ENCODE measurements around the gene ETFA.
"Not testable (repeated sequence)": the region's sequence is repeated elsewhere in the genome, so short reads cannot be mapped to it uniquely, and the experiment has no call there.

ETFA gene

GRCh38 chr15:76274226-76274625 lies 37.0 kb downstream of the ETFA start:
- DNase-seq (ENCODE audit: low read depth) = no peak

- DNase-seq (ENCODE audit: low read depth) = no peak
Observed at GRCh38 chr15:76270876-76271275, 40.4 kb downstream of the ETFA start.

GRCh38 chr15:76267077-76267476 lies 44.2 kb downstream of the ETFA start:
- DNase-seq (ENCODE audit: low read depth) = no peak

- not testable (repeated sequence) for DNase-seq (ENCODE audit: low read depth)
Observed at GRCh38 chr15:76265769-76266168, 45.5 kb downstream of the ETFA start.

- DNase-seq (ENCODE audit: low read depth) = no peak
Observed at GRCh38 chr15:76260246-76260938, 50.9 kb downstream of the ETFA start.

GRCh38 chr15:76259392-76259791 lies 51.9 kb downstream of the ETFA start:
- DNase-seq (ENCODE audit: low read depth) = no peak

GRCh38 chr15:76258460-76258859 lies 52.8 kb downstream of the ETFA start:
- DNase-seq (ENCODE audit: low read depth) = no peak

- DNase-seq (ENCODE audit: low read depth) = no peak
Observed at GRCh38 chr15:76253691-76254473, 57.4 kb downstream of the ETFA start.

- DNase-seq (ENCODE audit: low read depth) = no peak
Observed at GRCh38 chr15:76252249-76252648, 59.0 kb downstream of the ETFA start.

- DNase-seq (ENCODE audit: low read depth) = no peak
Observed at GRCh38 chr15:76251717-76252116, 59.6 kb downstream of the ETFA start.

GRCh38 chr15:76245072-76245610 lies 66.1 kb downstream of the ETFA start:
- DNase-seq (ENCODE audit: low read depth) = no peak

- no peak for DNase-seq (ENCODE audit: low read depth)
Observed at GRCh38 chr15:76239786-76240185, 71.5 kb downstream of the ETFA start.

- DNase-seq (ENCODE audit: low read depth) = no peak
Observed at GRCh38 chr15:76236350-76236749, 74.9 kb downstream of the ETFA start.

GRCh38 chr15:76235186-76235826 lies 76.0 kb downstream of the ETFA start:
- DNase-seq (ENCODE audit: low read depth) = peak; percentile 60

- no peak for DNase-seq (ENCODE audit: low read depth)
Observed at GRCh38 chr15:76234337-76234889, 76.9 kb downstream of the ETFA start.

GRCh38 chr15:76233921-76234320 lies 77.3 kb downstream of the ETFA start:
- DNase-seq (ENCODE audit: low read depth) = no peak

GRCh38 chr15:76229266-76229665 lies 82.0 kb downstream of the ETFA start:
- DNase-seq (ENCODE audit: low read depth) = no peak

- no peak for DNase-seq (ENCODE audit: low read depth)
Observed at GRCh38 chr15:76223521-76223920, 87.7 kb downstream of the ETFA start.

- DNase-seq (ENCODE audit: low read depth) = no peak
Observed at GRCh38 chr15:76222159-76222558, 89.1 kb downstream of the ETFA start.

- DNase-seq (ENCODE audit: low read depth) = no peak
Observed at GRCh38 chr15:76221085-76221767, 90.0 kb downstream of the ETFA start.

GRCh38 chr15:76217882-76218217 lies 93.4 kb downstream of the ETFA start:
- no peak for DNase-seq (ENCODE audit: low read depth)
